ENCODE data around the gene PPP6R3.
A peak's percentile ranks its signal among the peaks of the same experiment; 100 is the strongest.
"Not testable (repeated sequence)": the region's sequence is repeated elsewhere in the genome, so short reads cannot be mapped to it uniquely, and the experiment has no call there.

Gene PPP6R3

DNA sequence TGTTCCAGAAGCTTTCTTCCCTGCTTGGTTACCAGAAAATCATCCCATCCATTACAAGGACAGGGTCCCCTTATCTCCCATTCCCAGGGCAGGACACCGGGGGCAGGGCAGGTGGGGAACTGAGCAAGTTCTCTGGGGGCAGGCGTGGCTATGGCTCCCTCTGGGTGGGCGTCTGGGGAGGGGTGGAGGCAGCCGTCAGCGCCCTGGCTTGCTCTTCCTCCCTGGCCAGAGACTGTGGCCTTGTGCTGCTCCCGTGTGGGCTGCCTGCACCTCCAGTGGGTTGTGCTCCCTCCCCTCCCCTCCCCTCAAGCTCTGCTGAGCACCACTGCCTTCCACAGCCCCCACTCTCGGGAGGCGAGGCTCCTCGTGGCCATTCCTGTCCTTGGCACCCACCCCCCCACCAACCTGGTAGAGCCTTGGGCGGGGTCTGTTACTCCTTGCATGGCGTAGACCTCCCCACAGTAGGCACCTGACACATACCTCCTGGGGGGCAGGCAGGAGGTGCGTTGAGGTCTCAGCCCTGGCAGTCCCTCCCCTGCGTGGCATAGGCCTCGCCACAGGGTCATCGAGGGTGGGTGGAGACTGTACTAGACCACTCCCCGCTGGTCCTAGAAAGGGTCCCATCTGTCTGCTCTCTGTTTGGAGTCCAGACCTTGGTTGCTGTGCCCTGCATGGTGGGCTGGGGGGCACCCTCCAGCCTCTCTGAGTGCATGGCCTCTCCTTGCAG, 24.2 kb upstream of the PPP6R3 start:
- no peak for DNase-seq

DNA sequence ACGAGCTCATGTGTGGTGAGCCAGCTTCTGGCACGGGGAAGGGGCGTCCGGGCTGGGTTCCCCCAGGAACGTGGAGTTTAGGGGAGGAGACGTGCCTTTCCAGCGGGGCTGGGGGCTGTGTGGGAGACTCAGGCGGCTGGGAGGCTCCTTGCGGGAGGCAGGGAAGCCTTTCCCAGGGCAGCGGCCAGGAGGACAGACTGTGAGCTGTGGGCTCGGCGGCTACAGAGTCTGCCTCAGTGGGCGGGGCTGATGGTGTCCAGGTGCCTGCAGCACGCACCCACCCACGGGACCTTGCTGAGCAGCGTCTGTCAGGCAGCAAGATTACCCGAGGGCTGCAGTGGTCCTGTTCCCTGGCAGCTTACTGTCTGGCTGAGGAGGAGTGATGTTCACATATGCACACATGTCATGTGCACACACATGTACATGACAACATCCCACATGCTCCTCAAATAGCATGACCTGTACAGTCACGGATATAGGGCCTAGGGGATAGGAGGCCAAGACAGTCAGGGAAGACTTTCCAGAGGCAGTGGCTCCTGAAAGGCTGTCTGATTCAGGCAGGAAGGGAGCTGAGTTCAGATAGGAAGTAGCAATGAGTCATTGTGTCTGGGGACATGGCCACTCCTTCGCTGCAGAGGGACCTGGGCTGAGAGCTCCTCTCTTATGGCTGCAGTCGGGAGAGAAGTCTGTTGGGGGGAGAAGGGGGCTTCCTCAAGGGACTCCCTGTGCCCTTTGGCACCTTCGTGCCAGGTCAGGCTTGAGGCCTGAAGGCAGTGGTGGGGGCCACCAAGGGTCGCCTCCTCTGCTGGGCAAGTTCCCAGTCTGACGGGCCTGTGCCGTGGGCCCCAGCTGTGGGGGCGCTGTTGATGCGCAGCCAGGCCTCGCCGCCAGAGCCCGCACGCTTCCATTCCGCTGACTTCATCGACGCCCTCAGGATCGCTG, 23.3 kb upstream of the PPP6R3 start:
- DNase-seq = no peak

DNA sequence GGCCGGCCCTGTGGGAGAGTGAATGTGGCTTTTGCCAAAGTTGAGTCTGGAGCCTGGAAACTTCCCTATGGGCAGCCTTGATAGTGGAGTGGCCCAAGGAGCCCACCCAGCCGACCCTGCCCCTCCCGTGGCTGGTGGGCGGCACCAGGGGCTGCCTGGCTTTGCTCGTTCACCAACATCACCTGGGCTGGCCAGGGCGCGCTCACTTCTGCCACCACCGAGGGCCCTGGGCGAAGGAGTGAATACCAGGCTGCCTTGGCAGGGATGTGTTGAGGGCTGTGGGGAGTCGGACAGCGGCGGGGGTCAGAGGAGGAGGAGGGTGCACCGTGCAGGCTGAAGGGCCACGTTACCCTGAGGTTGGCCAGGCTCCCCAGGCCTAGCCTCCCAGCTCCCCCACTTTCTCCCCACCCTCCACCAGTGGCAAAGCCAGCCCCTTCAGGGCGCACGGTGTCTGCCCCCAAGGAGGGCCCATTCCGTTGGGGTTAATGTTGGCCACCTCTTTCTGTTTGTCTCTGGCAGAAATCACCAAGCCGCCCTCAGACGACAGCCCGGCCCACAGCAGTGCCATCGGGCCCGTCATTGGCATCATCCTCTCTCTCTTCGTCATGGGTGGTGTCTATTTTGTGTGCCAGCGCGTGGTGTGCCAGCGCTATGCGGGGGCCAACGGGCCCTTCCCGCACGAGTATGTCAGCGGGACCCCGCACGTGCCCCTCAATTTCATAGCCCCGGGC, 22.5 kb upstream of the PPP6R3 start:
- no peak for DNase-seq

DNA sequence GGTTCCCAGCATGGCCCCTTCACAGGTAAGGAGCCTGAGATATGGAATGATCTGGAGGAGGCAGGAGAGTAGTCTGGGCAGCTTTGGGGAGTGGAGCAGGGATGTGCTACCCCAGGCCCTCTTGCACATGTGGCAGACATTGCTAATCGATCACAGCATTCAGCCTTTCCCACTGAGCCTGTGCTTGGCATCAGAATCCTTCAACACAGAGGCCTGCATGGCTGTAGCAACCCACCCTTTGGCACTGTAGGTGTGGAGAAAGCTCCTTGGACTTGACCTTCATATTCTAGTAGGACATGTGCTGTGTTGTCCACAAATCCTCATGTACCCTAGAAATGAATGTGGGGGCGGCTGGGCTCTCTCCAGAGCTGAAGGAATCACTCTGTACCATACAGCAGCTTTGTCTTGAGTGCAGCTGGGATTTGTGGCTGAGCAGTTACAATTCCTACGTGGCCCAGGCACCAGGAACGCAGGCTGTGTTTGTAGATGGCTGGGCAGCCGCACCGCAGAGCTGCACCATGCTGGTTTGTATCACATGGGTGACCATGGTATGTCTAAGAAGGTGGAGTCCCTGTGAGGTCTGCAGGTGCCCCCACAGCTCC, 21.8 kb upstream of the PPP6R3 start:
- no peak for DNase-seq

DNA sequence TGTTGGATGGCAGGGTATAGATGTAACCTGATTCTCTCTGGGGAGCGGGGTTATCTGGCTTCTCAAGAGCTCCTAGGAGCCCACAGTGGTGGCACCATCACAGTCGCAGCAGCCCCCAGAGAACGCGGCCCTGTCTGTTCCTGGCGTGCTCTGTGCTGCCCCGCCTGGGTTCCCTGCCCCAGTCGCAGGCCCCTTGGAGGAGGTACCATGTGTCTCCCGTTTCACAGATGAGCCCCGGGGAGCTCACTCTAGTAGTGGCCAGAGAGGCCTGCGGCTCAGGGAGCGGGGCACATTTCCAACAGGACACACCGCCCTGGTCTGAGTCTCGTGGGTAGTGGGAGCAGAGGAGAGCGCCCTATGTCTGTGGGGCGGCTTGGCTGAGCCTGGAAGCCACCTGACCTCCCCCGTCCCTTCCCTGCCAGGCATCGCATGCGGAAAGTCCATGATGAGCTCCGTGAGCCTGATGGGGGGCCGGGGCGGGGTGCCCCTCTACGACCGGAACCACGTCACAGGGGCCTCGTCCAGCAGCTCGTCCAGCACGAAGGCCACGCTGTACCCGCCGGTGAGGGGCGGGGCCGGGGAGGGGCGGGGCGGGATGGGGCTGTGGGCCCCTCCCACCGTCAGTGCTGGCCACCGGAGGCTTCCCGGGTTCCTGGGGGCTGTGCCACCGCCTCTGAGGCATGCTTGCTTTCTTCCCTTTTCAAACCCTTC, 21.0 kb upstream of the PPP6R3 start:
- DNase-seq = no peak

DNA sequence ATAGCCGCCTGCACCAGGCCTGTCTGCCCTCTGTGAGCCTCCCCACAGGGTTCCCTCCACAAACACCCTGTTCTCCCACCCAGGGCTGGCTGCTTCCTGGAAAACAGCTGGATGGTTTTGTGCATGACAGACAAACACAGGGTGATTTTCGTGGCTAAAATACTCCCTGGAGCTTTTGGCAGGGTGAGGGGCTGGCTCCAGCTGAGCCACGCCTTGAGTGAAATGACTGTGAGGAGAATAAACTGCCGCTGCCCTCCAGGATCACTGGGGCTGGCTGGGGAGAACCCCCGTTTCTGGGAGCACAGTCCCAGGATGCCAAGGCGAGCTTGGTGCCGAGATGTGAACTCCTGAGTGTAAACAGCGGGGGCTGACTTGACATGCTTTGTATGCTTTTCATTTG, 20.3 kb upstream of the PPP6R3 start:
- DNase-seq = no peak

DNA sequence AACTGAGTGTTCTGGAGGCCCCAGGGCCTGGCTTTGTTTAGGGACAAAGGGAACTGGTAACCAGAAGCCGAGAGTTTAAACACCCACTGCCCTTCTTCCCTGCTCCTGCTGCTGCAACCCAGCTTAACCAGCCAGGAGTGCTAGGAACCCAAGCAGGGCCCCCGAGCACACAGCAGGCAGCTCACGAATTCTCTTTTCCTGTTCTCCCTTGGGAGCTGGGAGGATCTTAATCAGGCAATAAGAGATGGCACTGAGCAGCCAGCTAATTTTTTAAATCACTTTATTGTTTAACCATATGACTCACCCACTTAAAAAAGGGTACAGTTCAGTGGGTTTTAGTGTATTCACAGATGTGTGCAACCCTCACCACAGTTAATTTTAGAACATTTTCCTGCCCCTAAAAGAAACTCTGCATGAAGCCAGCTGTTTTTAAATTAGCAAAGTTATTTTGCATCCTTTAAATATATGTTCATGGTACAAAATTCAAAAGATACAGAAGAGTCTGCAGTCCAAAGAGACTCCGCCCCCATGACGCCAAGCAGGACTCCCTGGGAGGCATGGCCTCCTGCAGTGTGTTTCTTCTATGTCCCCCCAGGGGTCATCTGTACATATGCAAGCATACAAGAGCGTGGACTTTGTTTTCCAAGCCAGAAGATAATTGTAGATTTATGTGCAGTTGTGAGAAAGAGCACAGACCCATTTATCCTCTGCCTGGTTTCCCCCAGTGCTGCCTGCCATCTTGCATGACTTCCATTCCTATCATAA, 18.9 kb upstream of the PPP6R3 start:
- no peak for DNase-seq

DNA sequence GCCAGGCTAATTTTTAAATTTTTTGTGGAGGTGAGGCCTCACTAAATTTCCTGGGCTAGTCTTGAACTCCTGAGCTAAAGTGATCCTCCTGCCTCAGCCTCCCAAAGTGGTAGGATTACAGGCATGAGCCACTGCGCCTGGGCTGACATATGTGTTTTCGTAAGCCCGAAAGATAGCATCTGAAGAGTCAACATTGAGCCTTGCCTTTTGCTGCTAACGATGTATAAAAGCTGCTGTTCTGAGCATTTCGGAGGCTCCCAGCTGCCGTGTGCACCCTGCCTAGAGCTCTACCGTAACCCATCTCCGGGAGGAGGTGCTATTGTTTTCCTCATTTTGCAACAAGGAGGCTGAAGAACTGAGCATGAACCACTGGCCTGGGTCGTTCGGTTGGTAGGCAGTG, 18.1 kb upstream of the PPP6R3 start:
- DNase-seq = no peak

DNA sequence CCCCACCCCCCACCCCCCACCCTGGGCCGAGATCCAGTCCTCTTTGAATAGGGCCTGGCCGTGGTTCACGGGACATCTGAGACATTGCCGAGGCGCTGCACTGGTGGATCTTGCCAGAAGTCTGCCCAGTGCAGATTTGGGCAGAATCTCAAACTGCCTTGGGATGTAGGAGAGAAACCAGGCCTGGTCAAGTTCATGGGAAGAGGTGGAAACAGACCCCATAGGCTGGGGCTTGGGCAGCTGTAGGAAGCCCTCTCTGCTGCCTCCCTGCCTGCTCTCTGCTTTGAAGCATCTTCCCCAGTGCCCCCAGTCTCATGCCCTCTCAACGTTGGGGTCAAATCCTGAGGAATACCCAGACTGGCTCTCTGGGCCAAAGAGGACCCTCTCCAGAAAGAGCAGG, 16.0 kb upstream of the PPP6R3 start:
- no peak for DNase-seq

DNA sequence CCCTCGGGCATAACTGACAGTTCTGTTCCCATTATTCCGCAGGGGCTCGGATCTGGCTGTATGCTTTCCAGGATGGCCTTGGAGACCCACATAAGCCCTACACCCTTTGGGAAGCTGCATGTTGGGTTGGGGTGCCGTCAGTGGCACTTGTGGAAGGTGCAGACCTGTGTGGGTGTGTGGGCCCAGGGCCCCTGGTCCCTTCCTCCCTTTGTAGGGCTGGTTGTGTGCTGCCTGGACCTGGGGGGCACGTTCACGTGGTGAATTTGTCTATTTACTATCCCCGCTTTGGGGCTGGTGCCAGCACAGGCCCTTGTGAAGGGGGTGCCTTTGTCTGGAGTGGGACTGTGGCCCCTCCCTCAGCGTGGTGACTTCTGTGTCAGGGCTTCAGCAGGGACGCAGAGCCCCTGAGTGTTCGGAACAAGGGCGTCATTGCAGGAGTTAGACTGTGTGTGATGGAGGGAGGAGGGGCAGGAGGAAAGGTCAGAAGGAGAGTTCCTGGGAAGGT, 15.0 kb upstream of the PPP6R3 start:
- no peak for DNase-seq

DNA sequence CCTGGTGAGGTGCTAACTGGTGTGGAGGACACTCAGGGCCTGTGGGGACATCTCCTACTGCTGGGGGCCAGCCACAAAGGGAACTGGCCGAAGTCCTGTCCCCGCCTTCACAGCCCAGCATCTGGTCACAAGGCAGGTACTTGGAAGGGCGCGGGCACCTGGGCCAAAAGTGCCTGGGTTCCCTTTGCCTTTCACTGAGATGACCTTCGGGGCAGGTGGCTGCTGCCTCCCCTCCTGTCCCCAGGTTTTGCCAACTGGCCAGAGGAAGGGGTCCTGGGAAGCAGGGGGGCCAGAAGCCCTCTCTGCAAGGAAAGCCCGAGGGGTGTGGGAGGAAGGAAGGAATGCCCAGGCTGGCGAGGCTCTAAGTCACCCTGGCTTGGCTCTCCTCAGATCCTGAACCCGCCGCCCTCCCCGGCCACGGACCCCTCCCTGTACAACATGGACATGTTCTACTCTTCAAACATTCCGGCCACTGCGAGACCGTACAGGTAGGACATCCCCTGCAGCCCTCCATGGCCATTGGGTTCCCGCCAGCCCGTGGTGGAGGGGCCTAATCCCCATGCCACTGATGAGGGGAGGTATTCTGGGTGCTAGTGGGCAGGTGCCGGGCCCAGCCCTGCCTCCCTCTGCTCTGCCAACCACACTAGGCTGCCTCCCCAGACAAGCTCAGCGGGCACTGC, 14.4 kb upstream of the PPP6R3 start:
- no peak for DNase-seq

DNA sequence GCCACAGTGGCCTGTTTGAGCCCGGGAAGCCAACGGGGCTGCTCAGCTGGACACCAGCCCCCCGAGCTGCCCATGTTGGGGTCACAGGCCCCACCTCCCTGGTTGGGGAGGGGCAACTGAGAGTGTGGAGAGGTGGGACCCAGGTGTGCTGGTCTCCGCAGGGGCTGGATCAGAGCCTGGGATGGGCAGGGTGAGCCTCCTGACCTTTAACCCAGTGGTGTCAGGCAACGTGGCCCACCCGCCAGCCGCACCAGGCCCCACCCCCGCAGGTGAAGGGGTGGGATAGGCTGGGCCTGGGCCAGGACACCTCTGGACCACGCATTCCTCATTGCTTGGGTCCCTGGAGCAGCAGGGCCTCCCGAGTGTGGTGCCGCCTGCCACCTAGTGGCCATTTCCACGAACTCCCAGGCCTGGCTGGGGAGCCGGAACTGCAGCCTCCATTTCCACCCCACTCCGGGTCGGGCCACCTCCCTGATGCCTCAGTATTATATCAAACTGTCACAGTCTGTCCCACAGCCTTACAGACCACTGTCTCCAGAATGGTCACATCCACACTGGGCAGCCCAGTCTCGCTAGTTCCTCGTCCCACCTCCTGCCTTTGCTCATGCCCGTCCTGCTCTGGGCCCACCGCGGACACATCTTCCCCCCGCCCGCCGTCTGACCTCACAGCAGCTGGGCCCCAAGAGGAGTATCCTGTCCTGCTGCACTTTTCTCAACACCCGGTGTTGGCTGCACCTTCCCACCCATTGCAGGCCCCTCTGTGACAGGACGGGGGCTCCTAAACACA, 13.3 kb upstream of the PPP6R3 start:
- DNase-seq = peak; percentile 86

DNA sequence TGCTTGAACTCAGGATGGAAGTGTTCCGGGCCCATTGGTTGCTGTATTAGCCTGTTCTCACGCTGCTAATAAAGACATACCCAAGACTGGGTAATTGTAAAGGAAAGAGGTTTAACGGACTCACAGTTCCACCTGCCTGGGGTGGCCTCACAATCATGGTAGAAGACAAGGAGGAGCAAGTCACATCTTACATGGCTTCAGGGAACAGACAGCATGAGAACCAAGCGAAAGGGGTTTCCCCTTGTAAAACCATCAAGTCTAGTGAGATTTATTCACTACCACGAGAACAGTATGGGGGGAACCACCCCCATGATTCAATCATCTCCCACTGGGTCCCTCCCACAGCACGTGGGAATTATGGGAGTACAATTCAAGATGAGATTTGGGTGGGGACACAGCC, 12.6 kb upstream of the PPP6R3 start:
- not testable (repeated sequence) for DNase-seq

DNA sequence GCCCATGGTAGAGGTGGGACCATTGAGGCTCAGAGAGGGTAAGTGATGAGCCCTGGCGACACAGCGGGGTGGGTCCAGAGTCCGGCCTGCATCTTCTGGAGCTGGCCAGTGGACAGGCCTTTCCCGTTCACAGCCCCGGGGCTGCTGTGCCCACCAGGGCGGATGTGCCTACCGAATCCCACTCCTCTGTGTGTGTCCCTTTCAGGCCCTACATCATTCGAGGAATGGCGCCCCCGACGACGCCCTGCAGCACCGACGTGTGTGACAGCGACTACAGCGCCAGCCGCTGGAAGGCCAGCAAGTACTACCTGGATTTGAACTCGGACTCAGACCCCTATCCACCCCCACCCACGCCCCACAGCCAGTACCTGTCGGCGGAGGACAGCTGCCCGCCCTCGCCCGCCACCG, 11.9 kb upstream of the PPP6R3 start:
- DNase-seq = no peak

DNA sequence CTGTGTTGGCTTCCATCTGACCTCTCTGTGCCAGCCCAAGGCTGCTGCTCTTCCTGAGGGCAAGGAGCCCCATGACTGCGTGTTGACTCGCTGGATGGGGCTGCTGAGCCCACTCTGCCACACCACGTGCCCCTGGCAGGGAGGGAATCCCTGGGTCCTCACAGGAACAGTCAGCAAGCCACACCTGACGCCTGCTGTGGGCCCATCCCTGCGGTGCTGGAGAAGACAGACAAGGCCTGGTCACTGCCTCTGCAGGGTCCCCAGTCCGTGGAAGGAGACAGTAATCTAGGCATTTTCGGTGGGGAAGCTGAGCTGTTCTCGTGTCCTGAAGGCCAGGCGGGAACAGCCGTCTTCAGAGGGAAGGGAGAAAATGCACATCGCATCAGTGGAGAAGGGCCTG, 10.6 kb upstream of the PPP6R3 start:
- no peak for DNase-seq

DNA sequence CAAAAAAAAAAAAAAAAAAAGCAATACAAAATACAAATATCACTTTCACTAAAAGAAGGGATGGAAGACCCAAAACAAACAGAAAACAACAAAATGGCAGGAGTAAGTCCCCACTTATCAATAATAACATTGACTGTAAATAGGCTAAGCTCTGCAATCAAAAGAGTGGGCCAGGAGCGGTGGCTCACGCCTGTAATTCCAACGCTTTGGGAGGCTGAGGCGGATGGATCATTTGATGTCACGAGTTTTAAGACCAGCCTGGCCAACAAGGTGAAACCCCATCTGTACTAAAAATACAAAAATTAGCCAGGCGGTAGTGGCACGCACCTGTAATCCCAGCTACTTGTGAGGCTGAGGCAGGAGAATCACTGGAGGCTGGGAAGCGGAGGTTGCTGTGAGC, 9.8 kb upstream of the PPP6R3 start:
- no peak for DNase-seq

DNA sequence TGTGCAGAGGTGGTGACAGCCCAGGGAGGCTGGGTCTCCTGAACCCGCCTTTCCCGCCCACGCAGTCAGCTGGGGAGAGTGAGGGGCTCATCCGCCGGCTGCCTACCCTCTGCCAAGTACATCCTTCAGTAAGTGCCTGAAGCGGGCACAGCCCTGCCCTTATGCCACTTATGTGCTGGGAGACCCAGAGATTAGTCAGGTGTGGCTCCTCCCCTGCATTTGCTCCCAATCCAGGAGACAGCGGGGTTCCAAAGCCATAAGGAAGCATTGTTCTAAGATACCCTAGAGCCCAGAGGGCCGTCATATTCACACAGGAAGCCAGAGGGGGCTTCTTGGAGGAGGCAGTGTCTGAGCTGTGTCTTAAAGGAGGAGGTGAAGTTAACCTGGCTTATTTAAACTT, 5.8 kb upstream of the PPP6R3 start:
- no peak for DNase-seq

DNA sequence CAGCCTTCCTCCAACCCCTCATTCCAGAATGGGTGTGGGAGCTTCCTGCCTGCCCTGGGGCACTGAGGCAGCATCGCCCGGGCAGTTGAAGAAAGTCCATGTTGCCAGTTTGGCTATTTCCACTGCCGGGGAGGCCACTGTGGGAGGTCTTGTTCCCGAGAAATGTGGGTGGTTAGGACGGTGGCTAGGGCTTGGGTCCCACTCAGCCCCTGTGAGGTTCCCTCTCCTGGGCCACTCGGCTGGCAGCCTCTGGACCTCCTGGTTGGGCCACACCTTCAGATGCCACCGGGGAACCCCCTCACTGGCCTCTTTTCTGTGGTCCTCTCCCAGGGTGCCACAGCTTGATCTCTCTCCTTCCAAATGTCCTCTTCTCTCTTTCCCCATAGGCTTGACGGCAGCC, 5.1 kb upstream of the PPP6R3 start:
- no peak for DNase-seq

DNA sequence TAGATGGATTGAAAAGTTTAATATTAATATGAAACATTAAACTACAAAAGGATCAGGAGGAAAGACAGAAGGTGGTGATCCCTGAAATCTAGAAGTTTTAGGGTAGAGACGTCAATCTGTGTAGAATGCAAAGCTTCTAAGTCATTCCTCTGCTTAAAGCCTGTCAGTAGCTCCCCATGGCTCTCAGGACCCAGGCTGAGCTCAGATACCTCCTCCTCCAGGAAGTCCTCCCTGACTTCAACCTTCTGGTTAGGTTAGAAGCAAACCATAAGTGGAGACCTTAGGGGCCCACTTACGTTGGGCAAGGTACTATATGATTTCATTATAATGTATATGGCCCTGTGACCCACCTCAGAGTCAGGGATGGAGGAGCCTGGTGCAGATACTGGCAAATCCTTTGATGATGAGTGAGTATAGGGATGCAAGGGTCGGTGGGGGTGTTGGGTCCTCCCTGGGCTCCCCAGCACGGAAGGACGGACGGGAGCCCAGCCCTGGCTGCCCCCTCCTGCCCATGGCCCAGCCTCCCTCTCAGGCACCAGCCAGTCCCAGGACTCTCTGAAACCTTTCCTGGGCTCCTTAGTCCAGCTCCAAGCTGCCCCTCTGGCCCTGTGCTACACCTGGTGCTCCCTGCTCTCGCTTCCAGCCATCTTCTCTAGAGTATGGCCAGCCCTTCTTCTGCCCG, 3.2 kb upstream of the PPP6R3 start:
- DNase-seq = no peak

DNA sequence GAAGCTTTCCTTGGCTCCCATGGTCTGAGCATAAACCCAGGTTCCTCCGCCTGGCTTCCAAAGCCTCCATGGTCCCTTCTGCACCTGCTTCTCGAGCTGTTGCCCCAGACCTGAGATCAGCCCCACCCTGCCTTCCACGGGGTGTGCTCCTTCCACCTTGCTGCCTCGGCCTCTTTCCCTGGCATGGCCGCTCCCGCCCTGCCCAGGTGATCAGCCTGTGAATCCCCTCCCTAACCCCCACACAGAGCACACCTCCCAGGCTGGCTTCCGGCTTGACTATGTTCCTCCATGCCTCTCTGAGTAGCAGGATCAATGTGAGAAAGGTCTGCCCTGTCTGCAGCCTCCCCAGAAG, 2.7 kb upstream of the PPP6R3 start:
- no peak for DNase-seq
